ENCODE data around the gene BCL7C. TPM values are rescaled to one million over a fixed set of nuclear protein-coding genes. Genes with fewer than 3 reads are reported as not detected.
A peak's percentile ranks its signal among the peaks of the same experiment; 100 is the strongest.

Gene BCL7C
- polyA plus RNA-seq, 2 of the 4 experiments (the other 2 are of a cell fraction) = 10.8 to 12.9 TPM

DNA sequence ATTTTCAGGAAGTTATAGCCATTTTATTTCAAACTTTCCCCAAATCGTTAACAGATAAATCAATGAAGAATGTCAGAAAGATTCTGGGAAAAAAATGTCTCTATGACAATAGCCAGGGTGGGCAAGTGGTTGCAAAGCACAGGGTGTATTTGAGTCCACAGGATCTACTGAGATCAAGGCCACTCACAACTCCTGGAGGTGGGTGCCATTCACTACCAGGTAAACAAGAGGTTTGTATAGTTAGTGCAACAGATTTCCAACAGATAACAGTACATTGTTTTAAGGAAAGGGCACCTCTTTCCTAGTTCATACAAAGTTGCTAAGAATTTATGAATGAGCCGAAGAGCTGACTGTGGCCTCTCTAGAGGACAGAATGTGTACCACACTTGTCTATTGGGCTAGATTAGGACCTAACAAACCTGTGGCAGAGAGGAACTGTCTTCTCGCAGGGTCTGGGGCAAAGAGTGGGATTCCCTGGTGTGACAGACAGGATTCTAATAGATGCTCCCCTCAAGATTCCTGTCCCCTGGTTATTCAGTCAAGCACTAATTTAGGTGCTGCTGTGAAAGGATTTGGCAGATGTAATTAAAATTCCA is 54.9 kb downstream of the BCL7C start:
- TF ChIP-seq JUNB (IDR thresholded peaks at IDR 0.05) (no peak), BHLHE40 (IDR thresholded peaks at IDR 0.05; ENCODE audit: low read depth, low read length) (no peak), HOXA7 (CRISPR knock-in tag; IDR thresholded peaks at IDR 0.05) (no peak)
- TF ChIP-seq, protein P1, sequence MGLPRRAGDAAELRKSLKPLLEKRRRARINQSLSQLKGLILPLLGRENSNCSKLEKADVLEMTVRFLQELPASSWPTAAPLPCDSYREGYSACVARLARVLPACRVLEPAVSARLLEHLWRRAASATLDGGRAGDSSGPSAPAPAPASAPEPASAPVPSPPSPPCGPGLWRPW (IDR thresholded peaks at IDR 0.05) = no peak
- DNase-seq (ENCODE audit: low read depth in 1 of 2, low spot score in 1 of 2) (no peak), ATAC-seq (peak; percentile 87 to 88; a peak in 5 of 6 replicates), FAIRE-seq (no peak)
- no peak overlapping the region for H3K4me3 ChIP-seq
- peak overlapping the region; percentile 44; the same call in 1 of the 3 replicates for H3K4me2 ChIP-seq
- H3K9me3 ChIP-seq = no peaks in the 10 kb centered on the region
- H3K27ac ChIP-seq = no peak overlapping the region
- peaks cover 11% of the 10 kb centered on the region; the same call in 2 of the 3 replicates for H3K4me1 ChIP-seq
- 69% methylated on average over 3 of the region's 3 CpGs for WGBS (ENCODE audit: missing lambda C conversion rate)
- POLR2A ChIA-PET = interaction anchor here (1.7 kb wide), 1 partner anchor 36 kb away, joined by 4 read pairs; no protein-coding TSS in a partner anchor
- CTCF ChIA-PET = interaction anchor here (0.7 to 1.5 kb wide), 9 partner anchors 9 to 303 kb away, joined by 3 to 7 read pairs (median 4); no protein-coding TSS in a partner anchor

DNA sequence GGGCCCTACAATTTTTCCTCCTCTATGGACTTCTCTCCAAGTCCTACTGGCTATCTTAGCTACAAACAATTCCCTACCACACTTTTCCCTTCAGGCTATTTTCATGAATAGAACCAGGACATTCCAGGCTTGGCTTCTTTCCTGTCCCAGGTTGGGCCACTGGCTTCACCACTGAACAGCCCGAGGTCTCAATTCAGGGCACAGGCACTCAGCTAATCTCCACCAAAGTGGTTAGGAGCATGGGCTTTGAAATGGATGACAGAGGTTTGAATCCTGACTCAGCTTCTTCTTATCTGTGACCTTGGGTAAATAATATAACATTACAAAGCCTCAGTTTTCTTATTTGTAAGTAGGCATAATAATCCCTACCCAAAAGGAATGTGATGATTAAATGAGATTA is 56.0 kb downstream of the BCL7C start:
- Histone ChIP-seq H3K4me1 (peaks cover 11% of the 10 kb centered on the region; the same call in 2 of the 3 replicates), H3K27ac (no peak overlapping the region), H3K4me3 (no peak overlapping the region), H3K4me2 (no peak overlapping the region), H3K9me3 (no peaks in the 10 kb centered on the region)
- ChIA-PET CTCF (interaction anchor here (0.6 to 7.8 kb wide), 6 partner anchors 6 to 74 kb away, joined by 3 to 40 read pairs (median 4); no protein-coding TSS in a partner anchor), POLR2A (no interaction called here)
- TF ChIP-seq SREBF2 (IDR thresholded peaks at IDR 0.05) (no peak), FOSL2 (IDR thresholded peaks at IDR 0.05) (no peak), FOSL2 (CRISPR knock-in tag; IDR thresholded peaks at IDR 0.05) (no peak), HMGXB4 (CRISPR knock-in tag; IDR thresholded peaks at IDR 0.05; ENCODE audit: borderline replicate concordance) (no peak), BCL3 (IDR thresholded peaks at IDR 0.05) (no peak), FOSB (CRISPR knock-in tag; IDR thresholded peaks at IDR 0.05) (no peak)
- no peak for FAIRE-seq
- DNase-seq (ENCODE audit: low read depth in 1 of 2, low spot score in 1 of 2) = no peak
- ATAC-seq = no peak
- 78% methylated on average over 1 of the region's 1 CpG for WGBS (ENCODE audit: missing lambda C conversion rate)

Small RNAs within 50 kb of the gene (small RNA-seq; reads per million reads assigned to genes)
- gene MIR4519 (0 reads per million in 6 experiments), gene MIR762 (0 reads per million in 6 experiments)

Other genes starting within 250 kb of the BCL7C start
- 6.3 and 8.4 TPM in 2 replicates for gene PRR14, start 243.1 kb downstream of the BCL7C start, polyA plus RNA-seq (2011; rRNA removed)
- gene PRR14, start 243.1 kb downstream of the BCL7C start, polyA plus RNA-seq (2017; fragmentation: RNase III; extraction: RNeasy Plus Mini Kit Qiagen cat#74134 plus additional on column Dnase treatment) = 16.2 to 19.2 TPM (median 18.2 TPM) in 3 replicates
- 5.9 and 8.1 TPM in 2 replicates for gene FBRS, start 235.6 kb downstream of the BCL7C start, polyA plus RNA-seq (2011; rRNA removed)
- 29.0 to 34.8 TPM (median 33.3 TPM) in 3 replicates for gene FBRS, start 235.6 kb downstream of the BCL7C start, polyA plus RNA-seq (2017; fragmentation: RNase III; extraction: RNeasy Plus Mini Kit Qiagen cat#74134 plus additional on column Dnase treatment)
- 6.2 and 10.0 TPM in 2 replicates for gene SRCAP, start 194.9 kb downstream of the BCL7C start, polyA plus RNA-seq (2011; rRNA removed)
- 18.9 to 19.9 TPM (median 19.5 TPM) in 3 replicates for gene SRCAP, start 194.9 kb downstream of the BCL7C start, polyA plus RNA-seq (2017; fragmentation: RNase III; extraction: RNeasy Plus Mini Kit Qiagen cat#74134 plus additional on column Dnase treatment)
- gene PHKG2, start 145.7 kb downstream of the BCL7C start, polyA plus RNA-seq (2011; rRNA removed) = 28.0 and 30.0 TPM in 2 replicates
- gene PHKG2, start 145.7 kb downstream of the BCL7C start, polyA plus RNA-seq (2017; fragmentation: RNase III; extraction: RNeasy Plus Mini Kit Qiagen cat#74134 plus additional on column Dnase treatment) = 37.1 to 42.0 TPM (median 37.3 TPM) in 3 replicates
- gene CFAP119, start 132.0 kb downstream of the BCL7C start, polyA plus RNA-seq (2011; rRNA removed) = 3.5 and 4.5 TPM in 2 replicates
- gene CFAP119, start 132.0 kb downstream of the BCL7C start, polyA plus RNA-seq (2017; fragmentation: RNase III; extraction: RNeasy Plus Mini Kit Qiagen cat#74134 plus additional on column Dnase treatment) = 7.7 to 9.9 TPM (median 9.5 TPM) in 3 replicates
- gene RNF40, start 131.8 kb downstream of the BCL7C start, polyA plus RNA-seq (2011; rRNA removed) = 66.1 and 88.8 TPM in 2 replicates
- gene RNF40, start 131.8 kb downstream of the BCL7C start, polyA plus RNA-seq (2017; fragmentation: RNase III; extraction: RNeasy Plus Mini Kit Qiagen cat#74134 plus additional on column Dnase treatment) = 63.9 to 69.9 TPM (median 66.4 TPM) in 3 replicates
- 5.9 and 7.5 TPM in 2 replicates for gene ZNF629, start 106.9 kb downstream of the BCL7C start, polyA plus RNA-seq (2011; rRNA removed)
- gene ZNF629, start 106.9 kb downstream of the BCL7C start, polyA plus RNA-seq (2017; fragmentation: RNase III; extraction: RNeasy Plus Mini Kit Qiagen cat#74134 plus additional on column Dnase treatment) = 12.3 to 13.7 TPM (median 13.6 TPM) in 3 replicates
- gene CTF1, start 2.5 kb upstream of the BCL7C start, polyA plus RNA-seq (2011; rRNA removed) = 0.13 and 0.44 TPM in 2 replicates
- 0.16 to 0.30 TPM (median 0.23 TPM) in 3 replicates for gene CTF1, start 2.5 kb upstream of the BCL7C start, polyA plus RNA-seq (2017; fragmentation: RNase III; extraction: RNeasy Plus Mini Kit Qiagen cat#74134 plus additional on column Dnase treatment)
- gene FBXL19, start 29.5 kb upstream of the BCL7C start, polyA plus RNA-seq (2011; rRNA removed) = 5.6 and 7.0 TPM in 2 replicates
- 15.5 to 21.5 TPM (median 18.3 TPM) in 3 replicates for gene FBXL19, start 29.5 kb upstream of the BCL7C start, polyA plus RNA-seq (2017; fragmentation: RNase III; extraction: RNeasy Plus Mini Kit Qiagen cat#74134 plus additional on column Dnase treatment)
- 14.1 and 17.3 TPM in 2 replicates for gene ORAI3, start 55.0 kb upstream of the BCL7C start, polyA plus RNA-seq (2011; rRNA removed)
- gene ORAI3, start 55.0 kb upstream of the BCL7C start, polyA plus RNA-seq (2017; fragmentation: RNase III; extraction: RNeasy Plus Mini Kit Qiagen cat#74134 plus additional on column Dnase treatment) = 7.1 to 11.8 TPM (median 10.5 TPM) in 3 replicates
- gene SETD1A, start 63.7 kb upstream of the BCL7C start, polyA plus RNA-seq (2011; rRNA removed) = 2.0 and 3.8 TPM in 2 replicates
- gene SETD1A, start 63.7 kb upstream of the BCL7C start, polyA plus RNA-seq (2017; fragmentation: RNase III; extraction: RNeasy Plus Mini Kit Qiagen cat#74134 plus additional on column Dnase treatment) = 15.7 to 22.6 TPM (median 21.2 TPM) in 3 replicates
- gene HSD3B7, start 91.1 kb upstream of the BCL7C start, polyA plus RNA-seq (2011; rRNA removed) = 10.5 and 15.2 TPM in 2 replicates
- 17.3 to 20.1 TPM (median 19.7 TPM) in 3 replicates for gene HSD3B7, start 91.1 kb upstream of the BCL7C start, polyA plus RNA-seq (2017; fragmentation: RNase III; extraction: RNeasy Plus Mini Kit Qiagen cat#74134 plus additional on column Dnase treatment)
- gene STX1B, start 116.6 kb upstream of the BCL7C start, polyA plus RNA-seq (2011; rRNA removed) = 2.6 and 2.7 TPM in 2 replicates
- gene STX1B, start 116.6 kb upstream of the BCL7C start, polyA plus RNA-seq (2017; fragmentation: RNase III; extraction: RNeasy Plus Mini Kit Qiagen cat#74134 plus additional on column Dnase treatment) = 2.4 to 4.4 TPM (median 2.8 TPM) in 3 replicates
- gene STX4, start 139.5 kb upstream of the BCL7C start, polyA plus RNA-seq (2011; rRNA removed) = 37.0 and 39.7 TPM in 2 replicates
- 67.9 to 79.5 TPM (median 73.9 TPM) in 3 replicates for gene STX4, start 139.5 kb upstream of the BCL7C start, polyA plus RNA-seq (2017; fragmentation: RNase III; extraction: RNeasy Plus Mini Kit Qiagen cat#74134 plus additional on column Dnase treatment)
- 3.9 and 4.7 TPM in 2 replicates for gene ZNF668, start 180.2 kb upstream of the BCL7C start, polyA plus RNA-seq (2011; rRNA removed)
- gene ZNF668, start 180.2 kb upstream of the BCL7C start, polyA plus RNA-seq (2017; fragmentation: RNase III; extraction: RNeasy Plus Mini Kit Qiagen cat#74134 plus additional on column Dnase treatment) = 9.8 to 10.7 TPM (median 10.7 TPM) in 3 replicates
- gene ZNF646, start 180.3 kb upstream of the BCL7C start, polyA plus RNA-seq (2011; rRNA removed) = 3.0 and 4.3 TPM in 2 replicates
- gene ZNF646, start 180.3 kb upstream of the BCL7C start, polyA plus RNA-seq (2017; fragmentation: RNase III; extraction: RNeasy Plus Mini Kit Qiagen cat#74134 plus additional on column Dnase treatment) = 7.8 to 9.1 TPM (median 8.2 TPM) in 3 replicates
- 0.78 and 0.79 TPM in 2 replicates for gene PRSS53, start 194.9 kb upstream of the BCL7C start, polyA plus RNA-seq (2011; rRNA removed)
- 1.2 to 1.7 TPM (median 1.5 TPM) in 3 replicates for gene PRSS53, start 194.9 kb upstream of the BCL7C start, polyA plus RNA-seq (2017; fragmentation: RNase III; extraction: RNeasy Plus Mini Kit Qiagen cat#74134 plus additional on column Dnase treatment)
- gene VKORC1, start 200.7 kb upstream of the BCL7C start, polyA plus RNA-seq (2011; rRNA removed) = 101 and 136 TPM in 2 replicates
- gene VKORC1, start 200.7 kb upstream of the BCL7C start, polyA plus RNA-seq (2017; fragmentation: RNase III; extraction: RNeasy Plus Mini Kit Qiagen cat#74134 plus additional on column Dnase treatment) = 83.6 to 97.6 TPM (median 94.2 TPM) in 3 replicates
- gene BCKDK, start 214.3 kb upstream of the BCL7C start, polyA plus RNA-seq (2011; rRNA removed) = 20.7 and 22.1 TPM in 2 replicates
- gene BCKDK, start 214.3 kb upstream of the BCL7C start, polyA plus RNA-seq (2017; fragmentation: RNase III; extraction: RNeasy Plus Mini Kit Qiagen cat#74134 plus additional on column Dnase treatment) = 35.1 to 36.7 TPM (median 36.4 TPM) in 3 replicates
- 42.2 and 52.9 TPM in 2 replicates for gene KAT8, start 223.6 kb upstream of the BCL7C start, polyA plus RNA-seq (2011; rRNA removed)
- gene KAT8, start 223.6 kb upstream of the BCL7C start, polyA plus RNA-seq (2017; fragmentation: RNase III; extraction: RNeasy Plus Mini Kit Qiagen cat#74134 plus additional on column Dnase treatment) = 34.0 to 38.3 TPM (median 34.4 TPM) in 3 replicates
- 0.04 and 0.08 TPM in 2 replicates for gene PRSS8, start 241.7 kb upstream of the BCL7C start, polyA plus RNA-seq (2011; rRNA removed)
- gene PRSS8, start 241.7 kb upstream of the BCL7C start, polyA plus RNA-seq (2017; fragmentation: RNase III; extraction: RNeasy Plus Mini Kit Qiagen cat#74134 plus additional on column Dnase treatment) = 0.09 to 0.21 TPM (median 0.15 TPM) in 3 replicates

All from A549 (cell line).